Neural cell (in vitro differentiated cells): ENCODE results near the gene SHC2. TPM values are rescaled to one million over a fixed set of nuclear protein-coding genes. Genes with fewer than 3 reads are reported as not detected.

Source experiments
- H2AFZ ChIP-seq: fragments of 200-600, 300-800 bp; sonication (generic), shearing (Covaris generic); 2 replicates; pipeline ENCODE4 v1.6.0; 2014; ENCODE audit warnings: low read depth, mild to moderate bottlenecking, antibody characterized with exemption, low read length, moderate library complexity
- H3F3A ChIP-seq: fragments of 200-600 bp; shearing (Covaris generic); 2 replicates; pipeline ENCODE4 v1.6.1; 2016; ENCODE audit warnings: mild to moderate bottlenecking, moderate library complexity, mixed read lengths, antibody characterized with exemption, low read length; ENCODE audit not compliant: insufficient read depth, poor library complexity, severe bottlenecking
- H3K27ac ChIP-seq: fragments of 200-600, 300-800 bp; sonication (generic), shearing (Covaris generic); 2 replicates; pipeline ENCODE4 v1.5.1; 2014; ENCODE audit warnings: mild to moderate bottlenecking, low read length, moderate library complexity
- H3K27me3 ChIP-seq: fragments of 300-800, 200-600 bp; sonication (generic), shearing (Covaris generic); 2 replicates; pipeline ENCODE4 v1.6.0; 2014; ENCODE audit warnings: mild to moderate bottlenecking, low read depth, low read length, moderate library complexity; ENCODE audit not compliant: insufficient read depth
- H3K36me3 ChIP-seq: fragments of 300-800, 200-600 bp; sonication (generic), shearing (Covaris generic); 2 replicates; pipeline ENCODE4 v1.5.1; 2014; ENCODE audit warnings: mild to moderate bottlenecking, antibody characterized with exemption, low read length, moderate library complexity; ENCODE audit not compliant: insufficient read depth
- H3K4me2 ChIP-seq: fragments of 300-800, 200-600 bp; sonication (generic), shearing (Covaris generic); 2 replicates; pipeline ENCODE4 v1.6.0; 2014; ENCODE audit warnings: mild to moderate bottlenecking, low read length
- H3K4me3 ChIP-seq: fragments of 300-800, 200-600 bp; sonication (generic), shearing (Covaris generic); 2 replicates; pipeline ENCODE4 v1.5.1; 2014; ENCODE audit warnings: mild to moderate bottlenecking, low read length, moderate library complexity
- H3K79me2 ChIP-seq: fragments of 200-600 bp; shearing (Covaris generic); replicated peaks from 2 replicates; pipeline ENCODE4 v1.6.0; 2014; ENCODE audit warnings: mild to moderate bottlenecking, low read length, moderate library complexity; ENCODE audit not compliant: insufficient read depth
- H3K9ac ChIP-seq: fragments of 300-800, 200-600 bp; sonication (generic), shearing (Covaris generic); 2 replicates; pipeline ENCODE4 v1.6.1; 2016; ENCODE audit warnings: mild to moderate bottlenecking, low read length, mixed read lengths
- H3K9me2 ChIP-seq: fragments of 200-600 bp; shearing (Covaris generic); 2 replicates; pipeline ENCODE4 v1.6.1; 2016; ENCODE audit warnings: mild to moderate bottlenecking, low read length, mixed read lengths; ENCODE audit not compliant: insufficient read depth
- H3K9me3 ChIP-seq: fragments of 200-600, 300-800 bp; sonication (generic), shearing (Covaris generic); 2 replicates; pipeline ENCODE4 v1.6.1; 2016; ENCODE audit warnings: mild to moderate bottlenecking, mixed run types, low read length, moderate library complexity, mixed read lengths
- H4K20me1 ChIP-seq: fragments of 200-600 bp; shearing (Covaris generic); 2 replicates; pipeline ENCODE4 v1.6.1; 2016; ENCODE audit warnings: mild to moderate bottlenecking, mixed run types; ENCODE audit not compliant: insufficient read depth
- EP300 ChIP-seq: fragments of 450-650 bp; conservative IDR thresholded peaks from 2 replicates; pipeline ENCODE4 v1.6.1; 2014; ENCODE audit warnings: antibody characterized with exemption, mild to moderate bottlenecking, moderate library complexity; ENCODE audit not compliant: poor library complexity, severe bottlenecking
- EZH2 ChIP-seq: fragments of 200-600, 300-800 bp; shearing (Covaris generic), sonication (generic); IDR thresholded peaks from 2 replicates; pipeline ENCODE4 v1.6.1; 2014; ENCODE audit warnings: antibody characterized with exemption, low read length, borderline replicate concordance, mild to moderate bottlenecking; ENCODE audit not compliant: insufficient read depth, poor library complexity, severe bottlenecking
- MXI1 ChIP-seq: fragments of 450-650 bp; conservative IDR thresholded peaks from 2 replicates; pipeline ENCODE4 v1.6.1; 2014; ENCODE audit warnings: antibody characterized with exemption, mild to moderate bottlenecking; ENCODE audit not compliant: poor library complexity, severe bottlenecking
- POLR2AphosphoS5 ChIP-seq: IDR thresholded peaks from 2 replicates; pipeline ENCODE4 v1.6.1; 2012
- RAD21 ChIP-seq: fragments of 450-650 bp; conservative IDR thresholded peaks from 2 replicates; pipeline ENCODE4 v1.6.1; 2014; ENCODE audit warnings: antibody characterized with exemption, mild to moderate bottlenecking, moderate library complexity
- SMC3 ChIP-seq: fragments of 450-650 bp; conservative IDR thresholded peaks from 2 replicates; pipeline ENCODE4 v1.6.1; 2014; ENCODE audit warnings: antibody characterized with exemption, mild to moderate bottlenecking, moderate library complexity; ENCODE audit not compliant: poor library complexity
- TAF1 ChIP-seq: IDR thresholded peaks from 2 replicates; pipeline ENCODE4 v1.6.1; 2012; ENCODE audit warnings: low read depth
- polyA plus RNA-seq: library from polyadenylated mRNA; depleted of rRNA; stranded (reverse); fragments of >200 nt; gene quantifications from 2 replicates; pipeline ENCODE4 v1.2.3, GENCODE V29; 2014
- TF ChIP-seq, protein P1 (sequence below): fragments of 450-650 bp; IDR thresholded peaks from 2 replicates; pipeline ENCODE4 v1.5.1; 2014; ENCODE audit warnings: antibody characterized with exemption, mild to moderate bottlenecking, moderate library complexity; ENCODE audit not compliant: poor library complexity, severe bottlenecking
- TF ChIP-seq, protein P2 (sequence below): IDR thresholded peaks from 2 replicates; pipeline ENCODE4 v1.6.1; 2012; ENCODE audit warnings: borderline replicate concordance

Gene SHC2
- polyA plus RNA-seq, 1 donor from 2014 or later: 75.8 TPM

- Histone ChIP-seq H3K27ac (no peak overlapping the region), H3K9me3 (no peaks in the 10 kb centered on the region), H3K27me3 (no peaks in the 10 kb centered on the region), H3F3A (no peaks in the 10 kb centered on the region), H2AFZ (no peak overlapping the region), H3K79me2 (no peaks in the 10 kb centered on the region), H3K9ac (no peak overlapping the region), H3K9me2 (no peaks in the 10 kb centered on the region), H3K36me3 (no peaks in the 10 kb centered on the region), H3K4me2 (no peak overlapping the region), H3K4me3 (no peak overlapping the region), H4K20me1 (no peaks in the 10 kb centered on the region)
- TF ChIP-seq EP300 (no peak), SMC3 (no peak), EZH2 (no peak), TAF1 (no peak), RAD21 (no peak), MXI1 (no peak), POLR2AphosphoS5 (no peak)
- TF ChIP-seq, protein P1, sequence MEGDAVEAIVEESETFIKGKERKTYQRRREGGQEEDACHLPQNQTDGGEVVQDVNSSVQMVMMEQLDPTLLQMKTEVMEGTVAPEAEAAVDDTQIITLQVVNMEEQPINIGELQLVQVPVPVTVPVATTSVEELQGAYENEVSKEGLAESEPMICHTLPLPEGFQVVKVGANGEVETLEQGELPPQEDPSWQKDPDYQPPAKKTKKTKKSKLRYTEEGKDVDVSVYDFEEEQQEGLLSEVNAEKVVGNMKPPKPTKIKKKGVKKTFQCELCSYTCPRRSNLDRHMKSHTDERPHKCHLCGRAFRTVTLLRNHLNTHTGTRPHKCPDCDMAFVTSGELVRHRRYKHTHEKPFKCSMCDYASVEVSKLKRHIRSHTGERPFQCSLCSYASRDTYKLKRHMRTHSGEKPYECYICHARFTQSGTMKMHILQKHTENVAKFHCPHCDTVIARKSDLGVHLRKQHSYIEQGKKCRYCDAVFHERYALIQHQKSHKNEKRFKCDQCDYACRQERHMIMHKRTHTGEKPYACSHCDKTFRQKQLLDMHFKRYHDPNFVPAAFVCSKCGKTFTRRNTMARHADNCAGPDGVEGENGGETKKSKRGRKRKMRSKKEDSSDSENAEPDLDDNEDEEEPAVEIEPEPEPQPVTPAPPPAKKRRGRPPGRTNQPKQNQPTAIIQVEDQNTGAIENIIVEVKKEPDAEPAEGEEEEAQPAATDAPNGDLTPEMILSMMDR: no peak
- TF ChIP-seq, protein P2, sequence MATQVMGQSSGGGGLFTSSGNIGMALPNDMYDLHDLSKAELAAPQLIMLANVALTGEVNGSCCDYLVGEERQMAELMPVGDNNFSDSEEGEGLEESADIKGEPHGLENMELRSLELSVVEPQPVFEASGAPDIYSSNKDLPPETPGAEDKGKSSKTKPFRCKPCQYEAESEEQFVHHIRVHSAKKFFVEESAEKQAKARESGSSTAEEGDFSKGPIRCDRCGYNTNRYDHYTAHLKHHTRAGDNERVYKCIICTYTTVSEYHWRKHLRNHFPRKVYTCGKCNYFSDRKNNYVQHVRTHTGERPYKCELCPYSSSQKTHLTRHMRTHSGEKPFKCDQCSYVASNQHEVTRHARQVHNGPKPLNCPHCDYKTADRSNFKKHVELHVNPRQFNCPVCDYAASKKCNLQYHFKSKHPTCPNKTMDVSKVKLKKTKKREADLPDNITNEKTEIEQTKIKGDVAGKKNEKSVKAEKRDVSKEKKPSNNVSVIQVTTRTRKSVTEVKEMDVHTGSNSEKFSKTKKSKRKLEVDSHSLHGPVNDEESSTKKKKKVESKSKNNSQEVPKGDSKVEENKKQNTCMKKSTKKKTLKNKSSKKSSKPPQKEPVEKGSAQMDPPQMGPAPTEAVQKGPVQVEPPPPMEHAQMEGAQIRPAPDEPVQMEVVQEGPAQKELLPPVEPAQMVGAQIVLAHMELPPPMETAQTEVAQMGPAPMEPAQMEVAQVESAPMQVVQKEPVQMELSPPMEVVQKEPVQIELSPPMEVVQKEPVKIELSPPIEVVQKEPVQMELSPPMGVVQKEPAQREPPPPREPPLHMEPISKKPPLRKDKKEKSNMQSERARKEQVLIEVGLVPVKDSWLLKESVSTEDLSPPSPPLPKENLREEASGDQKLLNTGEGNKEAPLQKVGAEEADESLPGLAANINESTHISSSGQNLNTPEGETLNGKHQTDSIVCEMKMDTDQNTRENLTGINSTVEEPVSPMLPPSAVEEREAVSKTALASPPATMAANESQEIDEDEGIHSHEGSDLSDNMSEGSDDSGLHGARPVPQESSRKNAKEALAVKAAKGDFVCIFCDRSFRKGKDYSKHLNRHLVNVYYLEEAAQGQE: no peak
Observed at GRCh38 chr19:375395-376110, 85.3 kb downstream of the SHC2 start.

- H3K27me3 ChIP-seq: no peaks in the 10 kb centered on the region
- H3K36me3 ChIP-seq: no peaks in the 10 kb centered on the region
- H3K79me2 ChIP-seq: no peaks in the 10 kb centered on the region
- H3K9me3 ChIP-seq: no peaks in the 10 kb centered on the region
- H3K4me3 ChIP-seq: no peak overlapping the region
- H3K4me2 ChIP-seq: no peak overlapping the region
- H3K27ac ChIP-seq: no peak overlapping the region
- H2AFZ ChIP-seq: no peak overlapping the region
- no peaks in the 10 kb centered on the region for H3K9me2 ChIP-seq
- TF ChIP-seq MXI1 (no peak), TAF1 (no peak), EZH2 (no peak), POLR2AphosphoS5 (no peak), EP300 (no peak), SMC3 (no peak)
- TF ChIP-seq, protein P1: no peak
- TF ChIP-seq, protein P2: no peak
- no peaks in the 10 kb centered on the region for H3F3A ChIP-seq
- H3K9ac ChIP-seq: no peak overlapping the region
- H4K20me1 ChIP-seq: no peaks in the 10 kb centered on the region
Observed at GRCh38 chr19:374886-375235, 86.0 kb downstream of the SHC2 start.
